GM18520 (cell line): Measurements from ENCODE around the gene ASAH2.
"Not testable (repeated sequence)": the region's sequence is repeated elsewhere in the genome, so short reads cannot be mapped to it uniquely, and the experiment has no call there.

Experiments used
- ATAC-seq: cut with Tn5 transposase; IDR thresholded peaks from one replicate; pipeline ENCODE4 v1.9.1; 2021; ENCODE audit not compliant: unreplicated experiment

ASAH2 gene

DNA sequence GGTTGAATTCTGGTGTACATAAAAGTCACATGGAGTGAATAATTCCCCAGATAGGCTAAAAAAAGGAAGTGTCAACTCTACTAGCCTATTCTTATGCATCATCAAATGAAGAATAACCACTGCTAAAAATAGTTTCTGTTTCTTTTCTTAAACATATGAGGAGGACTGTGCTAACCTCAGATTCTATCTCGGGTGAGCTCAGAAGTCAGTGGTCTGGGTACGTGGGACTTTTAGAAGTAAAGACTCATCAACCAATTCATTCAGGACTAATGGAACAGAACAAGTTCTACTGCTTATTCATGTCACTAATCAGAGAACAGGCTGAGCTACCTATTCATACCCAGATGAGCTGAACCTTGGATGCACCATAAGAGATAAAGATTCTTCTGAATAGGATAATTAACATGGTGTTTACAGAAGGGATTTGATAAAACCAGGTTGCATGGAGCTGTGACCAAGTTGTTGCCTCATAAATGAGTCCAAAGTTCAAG lies 9.5 kb upstream of the ASAH2 start:
- peak; percentile 97 for ATAC-seq

- ATAC-seq: no peak
These were observed 3.2 kb upstream of the ASAH2 start for GRCh38 chr10:50254479-50254878.

GRCh38 chr10:50250096-50250854 lies 1.0 kb downstream of the ASAH2 start:
- ATAC-seq: no peak

DNA sequence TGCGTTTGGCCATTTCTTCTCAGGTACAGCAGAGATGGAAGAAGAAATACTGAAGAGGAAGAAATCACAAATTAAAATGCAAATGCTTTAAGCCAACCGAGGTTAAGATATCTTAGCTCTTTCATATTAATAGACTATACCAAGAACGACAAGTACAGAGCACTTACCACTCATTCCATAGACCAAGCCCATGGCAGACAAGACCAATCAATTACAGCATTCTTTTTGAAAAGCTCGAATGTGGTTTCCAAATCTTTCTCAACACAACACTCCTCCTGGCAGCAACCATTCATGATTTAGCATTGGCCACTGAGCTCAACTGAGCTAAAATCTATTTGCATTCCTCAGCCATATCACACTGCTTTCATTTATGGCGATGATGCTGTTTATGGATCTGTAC lies 2.7 kb downstream of the ASAH2 start:
- ATAC-seq: no peak

DNA sequence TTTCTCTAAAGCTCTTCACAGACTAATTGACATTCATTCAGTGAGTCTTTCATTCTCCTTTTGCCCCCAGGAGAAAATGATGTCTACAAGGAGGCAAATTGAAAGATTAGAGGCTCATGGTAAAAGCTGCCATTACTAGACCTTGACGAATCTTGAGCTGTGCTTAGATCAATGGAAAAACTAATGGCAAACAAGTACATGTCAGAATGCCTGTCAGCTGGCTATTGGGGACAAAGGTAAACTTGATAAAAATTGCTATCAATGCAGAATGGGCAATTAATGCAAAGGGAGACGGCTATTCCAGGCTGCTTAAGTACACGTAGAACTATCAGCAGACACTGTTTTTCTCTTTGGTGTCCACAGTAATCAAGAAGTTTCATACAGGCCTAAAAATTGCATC lies 3.3 kb downstream of the ASAH2 start:
- ATAC-seq: no peak

DNA sequence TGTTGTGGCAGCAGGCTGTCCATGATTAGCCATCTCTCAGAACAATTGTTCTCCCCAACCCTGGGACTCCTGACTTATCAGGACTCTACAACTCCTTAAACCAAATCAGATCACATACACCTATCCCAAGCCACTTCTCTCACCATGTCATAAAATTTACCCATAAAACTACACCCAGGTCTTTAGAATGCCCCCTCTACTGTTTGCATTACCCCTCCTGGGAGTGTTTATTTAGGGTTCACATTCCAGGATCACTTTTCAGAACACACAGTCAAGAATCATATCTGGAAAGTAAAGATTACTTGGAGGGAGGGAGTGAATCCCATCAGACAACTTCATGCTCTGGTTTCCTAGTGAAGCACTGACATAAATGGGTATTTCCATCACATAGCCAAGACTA lies 7.1 kb downstream of the ASAH2 start:
- ATAC-seq: no peak

- no peak for ATAC-seq
These were observed 8.5 kb downstream of the ASAH2 start for GRCh38 chr10:50242777-50243176.

GRCh38 chr10:50241478-50241877 lies 9.8 kb downstream of the ASAH2 start:
- not testable (repeated sequence) for ATAC-seq

DNA sequence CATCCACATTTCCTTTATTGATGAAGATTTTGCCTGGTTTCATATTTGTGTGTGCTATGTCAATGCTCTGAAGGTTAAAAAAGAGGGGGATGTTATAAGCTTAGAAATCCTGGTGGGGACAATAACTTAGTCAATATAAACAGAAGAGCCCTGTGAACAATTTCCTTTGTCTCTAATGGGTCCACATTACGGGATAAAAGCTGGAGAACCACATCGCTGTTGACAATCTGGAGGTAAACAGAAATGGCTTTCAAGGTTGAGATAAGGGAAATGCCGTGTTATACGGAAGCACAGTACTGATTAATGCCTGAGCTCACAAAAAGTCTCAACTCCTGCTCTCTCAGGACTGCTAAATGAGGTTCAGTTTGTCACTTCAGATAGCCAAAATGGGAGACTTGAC lies 16.8 kb downstream of the ASAH2 start:
- no peak for ATAC-seq

GRCh38 chr10:50232261-50232639 lies 19.1 kb downstream of the ASAH2 start:
- ATAC-seq: no peak

- peak; percentile 56 for ATAC-seq
These were observed 19.6 kb downstream of the ASAH2 start for GRCh38 chr10:50231515-50232260.

GRCh38 chr10:50229460-50229859 lies 21.9 kb downstream of the ASAH2 start:
- ATAC-seq: no peak

DNA sequence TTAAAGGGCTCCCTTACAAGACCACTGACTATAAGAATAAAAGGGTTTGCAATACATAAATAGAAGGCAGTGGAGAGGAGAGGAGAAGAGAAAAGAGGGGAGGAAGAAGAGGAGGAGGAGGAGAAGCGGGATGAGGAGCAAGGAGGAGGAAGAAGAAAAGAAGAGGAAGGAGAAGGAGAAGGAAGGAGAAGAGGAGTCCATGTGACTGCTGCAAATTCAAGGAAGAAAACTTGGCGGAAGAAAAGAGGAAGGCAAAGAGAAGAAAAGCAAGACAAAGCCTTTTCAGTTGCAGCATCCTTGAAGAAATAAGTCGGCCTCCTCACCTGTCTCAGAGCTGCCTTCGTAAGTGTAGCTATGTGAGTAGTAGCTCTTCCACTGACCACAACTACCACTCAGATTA lies 22.6 kb downstream of the ASAH2 start:
- no peak for ATAC-seq

GRCh38 chr10:50226610-50227009 lies 24.7 kb downstream of the ASAH2 start:
- ATAC-seq: no peak

DNA sequence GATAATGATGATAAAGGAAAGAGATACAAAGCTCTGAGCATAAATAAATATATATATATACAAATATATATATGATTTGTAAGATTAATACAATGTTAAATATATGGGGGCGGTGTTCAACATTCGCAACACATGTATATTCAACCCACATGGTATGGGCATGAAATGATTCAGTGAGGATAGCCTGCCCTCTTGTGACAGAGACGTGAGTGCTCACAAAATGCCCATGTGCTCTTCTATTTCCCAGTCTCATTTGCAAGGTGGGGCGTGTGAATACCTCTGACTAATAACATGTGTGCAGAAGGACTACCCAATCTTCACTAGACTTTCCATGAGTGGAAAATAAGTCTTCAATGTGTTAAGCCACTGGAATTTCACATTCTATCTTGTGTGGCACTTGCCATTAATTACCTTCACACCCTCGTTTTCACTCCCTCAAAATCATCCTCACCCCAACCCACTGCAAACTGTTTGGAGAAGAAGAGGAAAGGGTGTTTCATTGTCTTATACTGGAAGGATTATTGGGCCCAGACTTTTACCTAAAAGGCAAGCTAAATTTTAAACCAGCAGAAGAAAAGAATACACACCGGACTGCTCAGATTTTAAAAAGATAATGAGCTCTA lies 26.9 kb downstream of the ASAH2 start:
- peak; percentile 88 for ATAC-seq

- ATAC-seq: no peak
These were observed 29.1 kb downstream of the ASAH2 start for GRCh38 chr10:50222199-50222598.

DNA sequence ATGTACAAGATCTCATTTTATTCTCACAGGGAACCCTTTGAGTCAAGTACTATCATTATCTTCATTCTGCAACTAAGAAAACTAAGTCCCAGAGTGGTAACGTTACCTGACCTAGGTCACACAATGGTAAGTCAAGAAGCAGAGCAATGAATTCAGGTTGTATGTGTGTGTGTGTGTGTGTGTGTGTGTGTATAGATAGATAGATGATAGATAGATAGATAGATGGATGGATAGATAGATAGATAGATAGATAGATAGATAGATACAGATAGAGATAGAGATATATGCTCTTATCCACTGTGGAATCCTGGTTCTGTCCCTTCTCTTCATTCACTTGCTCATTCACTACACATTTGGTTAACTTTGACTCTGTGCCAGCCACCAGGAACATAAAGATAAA lies 29.8 kb downstream of the ASAH2 start:
- no peak for ATAC-seq

GRCh38 chr10:50219646-50220045 lies 31.7 kb downstream of the ASAH2 start:
- ATAC-seq: no peak

GRCh38 chr10:50219200-50219599 lies 32.1 kb downstream of the ASAH2 start:
- no peak for ATAC-seq

GRCh38 chr10:50216894-50217293 lies 34.4 kb downstream of the ASAH2 start:
- ATAC-seq: no peak

DNA sequence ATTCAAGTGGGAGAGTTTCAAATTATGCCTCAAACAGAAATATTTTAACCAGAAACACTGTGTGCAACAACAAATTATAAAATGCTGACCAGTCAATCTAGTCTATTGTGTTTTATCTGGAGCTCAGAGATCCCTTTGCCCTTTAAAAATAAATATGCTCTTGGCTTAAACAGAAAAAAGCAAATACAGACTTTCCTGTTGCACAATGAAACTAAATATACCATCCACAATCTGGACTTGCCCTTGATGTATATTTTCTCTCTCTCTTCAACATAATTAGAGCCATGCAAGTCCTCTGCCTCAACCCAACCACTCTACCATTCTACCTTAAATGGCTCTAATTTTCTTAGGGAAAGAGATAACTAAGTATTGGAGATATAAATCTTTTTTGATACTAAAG lies 34.9 kb downstream of the ASAH2 start:
- no peak for ATAC-seq

- ATAC-seq: no peak
These were observed 39.6 kb downstream of the ASAH2 start for GRCh38 chr10:50211670-50212069.
